Stimulated activated CD8-positive, alpha-beta memory T cell treated with anti-CD3 and anti-CD28 coated beads, Interleukin-7, amount 100 ng/mL, for 48 hours (primary cell): Measurements from ENCODE around the gene RAB34.

Experiments used
- DNase-seq, 2 donors: peaks; one replicate each; pipeline ENCODE4 v3.0.0-alpha.2; 2020; ENCODE audit warnings: low read depth in 1 of 2; ENCODE audit errors: extremely low read depth in 1 of 2

Gene RAB34

GRCh38 chr17:28717578-28718332 is at the start of gene RAB34:
Gene RAB34 (minus strand): TSS chr17:28717868. CDS start chr17:28717266, 602 bp downstream.
- no peak for DNase-seq

- DNase-seq, result no peak
Observed at GRCh38 chr17:28765038-28765437, 47.4 kb upstream of the RAB34 start.

- DNase-seq, result peak in 1 of 2 donors; percentile 65
Observed at GRCh38 chr17:28763804-28764266, 46.2 kb upstream of the RAB34 start.

- DNase-seq, result no peak
Observed at GRCh38 chr17:28763137-28763799, 45.6 kb upstream of the RAB34 start.

- DNase-seq, result no peak
Observed at GRCh38 chr17:28760601-28761562, 43.2 kb upstream of the RAB34 start.

- DNase-seq, result no peak
Observed at GRCh38 chr17:28759256-28759865, 41.7 kb upstream of the RAB34 start.

- no peak for DNase-seq
Observed at GRCh38 chr17:28758411-28759121, 40.9 kb upstream of the RAB34 start.

- no peak for DNase-seq
Observed at GRCh38 chr17:28756049-28756804, 38.6 kb upstream of the RAB34 start.

GRCh38 chr17:28755486-28755885 is 37.8 kb upstream of the RAB34 start:
- DNase-seq, result no peak

- DNase-seq, result no peak
Observed at GRCh38 chr17:28751600-28752366, 34.1 kb upstream of the RAB34 start.

- peak; percentile 61 to 87 for DNase-seq
Observed at GRCh38 chr17:28750178-28751047, 32.7 kb upstream of the RAB34 start.

GRCh38 chr17:28749516-28750177 is 32.0 kb upstream of the RAB34 start:
- no peak for DNase-seq

GRCh38 chr17:28748852-28749515 is 31.3 kb upstream of the RAB34 start:
- DNase-seq, result no peak

- DNase-seq, result no peak
Observed at GRCh38 chr17:28747801-28748750, 30.4 kb upstream of the RAB34 start.

- no peak for DNase-seq
Observed at GRCh38 chr17:28747051-28747691, 29.5 kb upstream of the RAB34 start.
